ENCODE results near the gene PARP1. TPM values are rescaled to one million over a fixed set of nuclear protein-coding genes. Genes with fewer than 3 reads are reported as not detected.

The PARP1 gene
- total RNA-seq, 5 donors from 2014 or later (not counting 1 experiment from before 2014, with no cell fraction given) = 79.1 to 133 (median 105) TPM

DNA sequence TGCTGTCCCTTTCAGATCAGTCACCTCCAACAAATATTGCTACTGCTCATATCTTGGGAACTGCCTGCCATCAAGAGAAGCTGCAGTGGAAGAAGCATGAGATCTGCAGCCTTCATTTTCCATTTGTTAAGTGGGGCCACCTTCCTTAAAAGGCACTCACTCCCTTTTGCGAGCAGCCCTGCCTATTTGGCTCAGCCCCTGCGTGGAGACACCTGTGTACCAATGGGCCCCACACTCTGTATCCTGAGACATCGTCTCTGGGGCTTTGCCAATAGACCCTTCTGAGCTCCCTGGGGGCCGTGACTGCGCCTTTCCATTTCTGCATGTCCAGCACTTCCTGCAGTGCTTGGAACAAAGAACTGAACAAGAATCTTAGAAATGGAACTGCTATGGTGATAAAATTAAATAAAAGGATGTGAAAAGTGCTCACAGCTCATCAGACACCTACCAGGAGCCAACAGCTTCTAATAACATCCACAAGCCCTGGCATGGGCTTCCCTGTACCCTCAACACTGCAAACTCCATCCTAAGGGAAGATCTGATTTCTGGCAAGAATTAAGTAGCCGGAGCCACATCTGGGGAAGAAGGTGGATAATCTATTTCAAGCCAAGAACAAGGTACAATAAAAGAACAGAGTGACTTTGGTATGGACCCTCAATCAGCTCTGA is 36.7 kb downstream of the PARP1 start:
- H3K27ac Mint-ChIP-seq = no peak overlapping the region
- CTCF ChIA-PET = no interaction called here

DNA sequence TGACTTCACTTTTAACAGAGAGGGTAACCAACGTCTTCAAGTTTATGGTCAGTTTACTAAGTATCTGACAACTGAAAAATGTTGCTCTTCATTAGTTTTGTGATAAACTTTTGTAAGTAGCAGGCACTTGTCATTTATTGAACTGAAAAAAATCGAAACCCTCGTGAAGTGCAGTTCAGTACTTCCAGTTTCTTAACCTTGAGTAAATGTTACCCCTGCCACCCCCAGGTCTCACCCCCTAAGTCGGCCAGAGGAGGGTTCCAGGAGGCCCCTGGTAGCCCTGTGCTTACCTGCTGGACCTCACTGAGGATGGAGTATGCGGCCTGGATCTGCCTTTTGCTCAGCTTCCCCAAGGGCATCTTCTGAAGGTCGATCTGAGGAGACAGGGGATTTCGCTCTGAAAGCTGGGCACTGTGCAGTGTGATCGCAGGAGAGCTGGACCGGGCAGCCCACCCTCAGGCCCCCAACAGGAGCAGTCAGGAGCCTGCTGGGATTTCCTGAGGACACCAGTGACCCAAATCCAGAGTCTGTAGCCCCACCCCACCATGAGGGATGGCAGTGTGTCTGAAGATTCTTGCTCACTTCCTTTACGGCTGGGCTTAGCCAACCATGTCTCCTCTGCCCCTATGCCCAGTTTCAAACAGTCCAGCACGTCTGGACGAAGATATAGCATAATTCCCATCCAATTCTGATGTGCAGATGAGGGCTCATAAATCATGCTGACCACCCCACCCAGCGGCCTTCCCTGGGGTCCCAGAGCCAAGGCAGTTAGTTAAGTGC is 37.6 kb downstream of the PARP1 start:
- WGBS (ENCODE audit: insufficient coverage) = 94% methylated on average over 7 of the region's 13 CpGs
- no peak for DNase-seq
- ATAC-seq (replicated peaks in 1 of 4) = no peak
- peaks cover 79% of the 10 kb centered on the region for H3K36me3 Mint-ChIP-seq
- no peaks in the 10 kb centered on the region for H3K9me3 ChIP-seq
- H3K27ac ChIP-seq (ENCODE audit: low read length) = no peak overlapping the region
- H3K4me3 Mint-ChIP-seq = no peak overlapping the region
- H3K27me3 Mint-ChIP-seq = no peaks in the 10 kb centered on the region
- CTCF ChIA-PET = no interaction called here
- H3K27ac Mint-ChIP-seq = no peak overlapping the region
- H3K9me3 Mint-ChIP-seq = no peaks in the 10 kb centered on the region
- peaks cover 47 to 99% of the 10 kb centered on the region in 2 donors for H3K36me3 ChIP-seq (ENCODE audit: control insufficient read depth in 2 of 2, extremely low read depth in 1 of 2, insufficient read depth in 1 of 2, low read length in 1 of 2)
- no peaks in the 10 kb centered on the region for H3K27me3 ChIP-seq (replicated peaks in 1 of 2; ENCODE audit: control insufficient read depth in 2 of 2, extremely low read depth in 1 of 2, insufficient read depth in 2 of 2, low read length in 1 of 2)
- H3K4me1 ChIP-seq (ENCODE audit: control insufficient read depth in 1 of 2, extremely low read depth in 1 of 2, insufficient read depth in 2 of 2, low read length in 2 of 2) = no peaks in the 10 kb centered on the region
- peaks cover 0 to 6% (median 3%) of the 10 kb centered on the region in 3 donors for H3K4me1 Mint-ChIP-seq
- H3K4me3 ChIP-seq (ENCODE audit: control insufficient read depth in 1 of 2, extremely low read depth in 1 of 2, low read length in 1 of 2) = no peak overlapping the region
- POLR2A ChIA-PET = no interaction called here

More for the DNA sequence above, 36.7 kb downstream of the PARP1 start:
- Mint-ChIP-seq H3K27me3 (no peaks in the 10 kb centered on the region), H3K4me3 (no peak overlapping the region), H3K4me1 (peaks cover 0 to 6% (median 3%) of the 10 kb centered on the region in 3 donors), H3K9me3 (no peaks in the 10 kb centered on the region), H3K36me3 (peaks cover 78% of the 10 kb centered on the region)
- Histone ChIP-seq H3K4me1 (ENCODE audit: control insufficient read depth in 1 of 2, extremely low read depth in 1 of 2, insufficient read depth in 2 of 2, low read length in 2 of 2) (no peaks in the 10 kb centered on the region), H3K36me3 (ENCODE audit: control insufficient read depth in 2 of 2, extremely low read depth in 1 of 2, insufficient read depth in 1 of 2, low read length in 1 of 2) (peaks cover 43 to 98% of the 10 kb centered on the region in 2 donors), H3K4me3 (ENCODE audit: control insufficient read depth in 1 of 2, extremely low read depth in 1 of 2, low read length in 1 of 2) (no peak overlapping the region), H3K27me3 (replicated peaks in 1 of 2; ENCODE audit: control insufficient read depth in 2 of 2, extremely low read depth in 1 of 2, insufficient read depth in 2 of 2, low read length in 1 of 2) (no peaks in the 10 kb centered on the region), H3K9me3 (no peaks in the 10 kb centered on the region), H3K27ac (ENCODE audit: low read length) (no peak overlapping the region)
- DNase-seq (no peak), ATAC-seq (replicated peaks in 1 of 4) (no peak)
- POLR2A ChIA-PET = no interaction called here
- WGBS (ENCODE audit: insufficient coverage) = 93% methylated on average over 5 of the region's 6 CpGs

- Mint-ChIP-seq H3K4me3 (no peak overlapping the region), H3K27me3 (no peaks in the 10 kb centered on the region), H3K4me1 (peaks cover 0 to 6% (median 3%) of the 10 kb centered on the region in 3 donors), H3K9me3 (no peaks in the 10 kb centered on the region), H3K36me3 (peaks cover 78% of the 10 kb centered on the region), H3K27ac (no peak overlapping the region)
- ATAC-seq (replicated peaks in 1 of 4) = no peak
- H3K4me1 ChIP-seq (ENCODE audit: control insufficient read depth in 1 of 2, extremely low read depth in 1 of 2, insufficient read depth in 2 of 2, low read length in 2 of 2) = no peaks in the 10 kb centered on the region
- no peak for DNase-seq
- ChIA-PET CTCF (no interaction called here), POLR2A (no interaction called here)
- peaks cover 43 to 99% of the 10 kb centered on the region in 2 donors for H3K36me3 ChIP-seq (ENCODE audit: control insufficient read depth in 2 of 2, extremely low read depth in 1 of 2, insufficient read depth in 1 of 2, low read length in 1 of 2)
- H3K27me3 ChIP-seq (replicated peaks in 1 of 2; ENCODE audit: control insufficient read depth in 2 of 2, extremely low read depth in 1 of 2, insufficient read depth in 2 of 2, low read length in 1 of 2) = no peaks in the 10 kb centered on the region
- no peak overlapping the region for H3K27ac ChIP-seq (ENCODE audit: low read length)
- WGBS (ENCODE audit: insufficient coverage) = 83% methylated on average over 4 of the region's 6 CpGs
- no peaks in the 10 kb centered on the region for H3K9me3 ChIP-seq
- no peak overlapping the region for H3K4me3 ChIP-seq (ENCODE audit: control insufficient read depth in 1 of 2, extremely low read depth in 1 of 2, low read length in 1 of 2)
These were observed 38.8 kb downstream of the PARP1 start for GRCh38 chr1:226369110-226369509.

- Histone ChIP-seq H3K36me3 (ENCODE audit: control insufficient read depth in 2 of 2, extremely low read depth in 1 of 2, insufficient read depth in 1 of 2, low read length in 1 of 2) (peaks cover 47 to 99% of the 10 kb centered on the region in 2 donors), H3K27ac (ENCODE audit: low read length) (no peak overlapping the region), H3K27me3 (replicated peaks in 1 of 2; ENCODE audit: control insufficient read depth in 2 of 2, extremely low read depth in 1 of 2, insufficient read depth in 2 of 2, low read length in 1 of 2) (no peaks in the 10 kb centered on the region), H3K9me3 (no peaks in the 10 kb centered on the region), H3K4me3 (ENCODE audit: control insufficient read depth in 1 of 2, extremely low read depth in 1 of 2, low read length in 1 of 2) (no peak overlapping the region), H3K4me1 (ENCODE audit: control insufficient read depth in 1 of 2, extremely low read depth in 1 of 2, insufficient read depth in 2 of 2, low read length in 2 of 2) (no peaks in the 10 kb centered on the region)
- no peaks in the 10 kb centered on the region for H3K9me3 Mint-ChIP-seq
- CTCF ChIA-PET = no interaction called here
- ATAC-seq (replicated peaks in 1 of 4) (no peak), DNase-seq (no peak)
- no peaks in the 10 kb centered on the region for H3K27me3 Mint-ChIP-seq
- H3K27ac Mint-ChIP-seq = no peak overlapping the region
- H3K4me3 Mint-ChIP-seq = no peak overlapping the region
- no CpG with 5 or more reads among the region's 2 CpGs for WGBS (ENCODE audit: insufficient coverage)
- peaks cover 0 to under 1% (median 0%) of the 10 kb centered on the region in 3 donors for H3K4me1 Mint-ChIP-seq
- H3K36me3 Mint-ChIP-seq = peaks cover 83% of the 10 kb centered on the region
- POLR2A ChIA-PET = no interaction called here
These were observed 41.6 kb downstream of the PARP1 start for GRCh38 chr1:226366290-226366689.

GRCh38 chr1:226365831-226366231 is 42.1 kb downstream of the PARP1 start:
- H3K27ac Mint-ChIP-seq = no peak overlapping the region
- no peaks in the 10 kb centered on the region for H3K9me3 Mint-ChIP-seq
- H3K36me3 Mint-ChIP-seq = peaks cover 84% of the 10 kb centered on the region
- DNase-seq (no peak), ATAC-seq (replicated peaks in 1 of 4) (no peak)
- no peak overlapping the region for H3K4me3 Mint-ChIP-seq
- Histone ChIP-seq H3K4me3 (ENCODE audit: control insufficient read depth in 1 of 2, extremely low read depth in 1 of 2, low read length in 1 of 2) (no peak overlapping the region), H3K36me3 (ENCODE audit: control insufficient read depth in 2 of 2, extremely low read depth in 1 of 2, insufficient read depth in 1 of 2, low read length in 1 of 2) (peaks cover 44 to 97% of the 10 kb centered on the region in 2 donors), H3K9me3 (no peaks in the 10 kb centered on the region), H3K27ac (ENCODE audit: low read length) (no peak overlapping the region), H3K4me1 (ENCODE audit: control insufficient read depth in 1 of 2, extremely low read depth in 1 of 2, insufficient read depth in 2 of 2, low read length in 2 of 2) (no peaks in the 10 kb centered on the region), H3K27me3 (replicated peaks in 1 of 2; ENCODE audit: control insufficient read depth in 2 of 2, extremely low read depth in 1 of 2, insufficient read depth in 2 of 2, low read length in 1 of 2) (no peaks in the 10 kb centered on the region)
- ChIA-PET POLR2A (no interaction called here), CTCF (no interaction called here)
- no peaks in the 10 kb centered on the region for H3K4me1 Mint-ChIP-seq
- WGBS (ENCODE audit: insufficient coverage) = 100% methylated on average over 2 of the region's 5 CpGs
- no peaks in the 10 kb centered on the region for H3K27me3 Mint-ChIP-seq

DNA sequence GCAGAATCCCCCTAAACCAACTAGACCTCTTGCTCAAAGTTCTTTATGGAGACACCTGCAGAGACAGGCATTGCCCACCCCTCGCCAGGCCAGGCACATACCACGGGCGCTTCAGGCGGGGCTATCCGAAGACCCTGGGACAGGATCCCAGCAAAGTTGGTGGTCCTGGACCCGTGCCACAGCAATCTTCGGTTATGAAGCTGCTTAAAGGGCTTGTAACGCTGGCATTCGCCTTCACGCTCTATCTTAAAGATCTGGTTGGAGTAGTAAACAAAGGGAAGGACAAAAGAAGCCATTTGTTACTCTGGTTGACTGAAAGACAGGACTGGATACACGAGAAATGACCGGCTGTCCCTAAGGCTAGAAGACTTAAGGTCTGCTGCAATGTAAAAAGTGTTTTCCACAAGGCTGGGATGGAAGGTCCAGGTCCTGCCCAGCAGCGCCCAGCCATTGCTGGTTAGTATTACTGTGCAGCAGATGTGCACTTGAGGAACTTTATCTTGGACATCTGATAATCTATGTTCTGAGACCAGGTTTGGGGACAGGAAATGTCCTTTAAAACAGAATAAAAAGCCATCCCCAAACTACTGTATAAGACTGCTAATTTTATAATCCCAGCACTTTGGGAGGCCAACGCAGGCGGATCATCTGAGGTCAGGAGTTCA is 42.9 kb downstream of the PARP1 start:
- Histone ChIP-seq H3K27me3 (replicated peaks in 1 of 2; ENCODE audit: control insufficient read depth in 2 of 2, extremely low read depth in 1 of 2, insufficient read depth in 2 of 2, low read length in 1 of 2) (no peaks in the 10 kb centered on the region), H3K4me3 (ENCODE audit: control insufficient read depth in 1 of 2, extremely low read depth in 1 of 2, low read length in 1 of 2) (no peak overlapping the region), H3K36me3 (ENCODE audit: control insufficient read depth in 2 of 2, extremely low read depth in 1 of 2, insufficient read depth in 1 of 2, low read length in 1 of 2) (peaks cover 39 to 97% of the 10 kb centered on the region in 2 donors), H3K4me1 (ENCODE audit: control insufficient read depth in 1 of 2, extremely low read depth in 1 of 2, insufficient read depth in 2 of 2, low read length in 2 of 2) (no peaks in the 10 kb centered on the region), H3K27ac (ENCODE audit: low read length) (no peak overlapping the region), H3K9me3 (no peaks in the 10 kb centered on the region)
- ChIA-PET POLR2A (no interaction called here), CTCF (no interaction called here)
- 100% methylated on average over 13 of the region's 15 CpGs for WGBS (ENCODE audit: insufficient coverage)
- Mint-ChIP-seq H3K27ac (no peak overlapping the region), H3K4me3 (no peak overlapping the region), H3K4me1 (no peaks in the 10 kb centered on the region), H3K36me3 (peaks cover 85% of the 10 kb centered on the region), H3K27me3 (no peaks in the 10 kb centered on the region), H3K9me3 (no peaks in the 10 kb centered on the region)
- DNase-seq (no peak), ATAC-seq (replicated peaks in 1 of 4) (no peak)

Measured in T-cell (primary cell).